Measurements from ENCODE around the gene DNM1. TPM values are rescaled to one million over a fixed set of nuclear protein-coding genes. Genes with fewer than 3 reads are reported as not detected.

Gene DNM1
- total and polyA plus RNA-seq, 2 of the 8 experiments (the other 6 are each of a cell fraction or from before 2014, with no cell fraction given): 34.3 to 62.7 TPM

- H3K36me3 ChIP-seq (ENCODE audit: control insufficient read depth in 2 of 4, insufficient read depth in 4 of 4, low read length in 3 of 4): no peaks in the 10 kb centered on the region
- H4K5ac ChIP-seq (ENCODE audit: insufficient read length, low read depth, low read length): no peak overlapping the region
- H3K23me2 ChIP-seq (ENCODE audit: low read depth, low read length): peaks cover 18% of the 10 kb centered on the region
- no peak overlapping the region for H3K4me2 ChIP-seq (ENCODE audit: insufficient read depth in 1 of 2, low read depth in 2 of 2, low read length in 2 of 2)
- no peaks in the 10 kb centered on the region for H3K9me3 ChIP-seq (ENCODE audit: insufficient read depth in 2 of 2, low read depth in 1 of 2, low read length in 1 of 2)
- no peak overlapping the region for H3K27ac ChIP-seq (ENCODE audit: low read depth, low read length)
- H3K4me3 ChIP-seq (ENCODE audit: extremely low read depth in 1 of 4, insufficient read depth in 2 of 4, low read depth in 3 of 4, low read length in 4 of 4): no peak overlapping the region
- peaks cover 4 to 17% of the 10 kb centered on the region in 2 experiments for H4K20me1 ChIP-seq (replicated peaks in 1 of 2; ENCODE audit: control insufficient read depth in 1 of 2, insufficient read depth in 2 of 2, low read length in 2 of 2)
- 97% methylated on average over 5 of the region's 5 CpGs; no CpG with 5 or more reads in 1 of the 2 experiments for WGBS, 2 experiments (ENCODE audit: extremely low coverage in 1 of 2, insufficient coverage in 1 of 2, insufficient read length in 1 of 2, insufficient replicate concordance in 2 of 2, low coverage in 1 of 2, low lambda C conversion rate in 2 of 2, missing lambda C conversion rate in 1 of 2)
- no peak overlapping the region for H2BK5ac ChIP-seq (ENCODE audit: low read depth, low read length)
- no peak overlapping the region for H3K23ac ChIP-seq (ENCODE audit: insufficient read length)
- no peak overlapping the region for H3K56ac ChIP-seq (replicated peaks; ENCODE audit: insufficient read length, low read depth, low read length)
- H2BK12ac ChIP-seq (ENCODE audit: low read depth, low read length): no peak overlapping the region
- H2BK15ac ChIP-seq (ENCODE audit: low read length): no peak overlapping the region
- peaks cover 7 to 22% (median 12%) of the 10 kb centered on the region in 4 experiments for H3K4me1 ChIP-seq (replicated peaks in 1 of 4; ENCODE audit: control insufficient read depth in 3 of 4, insufficient read depth in 4 of 4, low read length in 3 of 4)
- DNase-seq (ENCODE audit: low read depth in 1 of 2, low spot score in 2 of 2) (no peak), FAIRE-seq (no peak)
- peaks cover 7% of the 10 kb centered on the region for H3K79me1 ChIP-seq (ENCODE audit: low read depth, low read length)
- H2BK20ac ChIP-seq (ENCODE audit: low read length): no peak overlapping the region
- no peak overlapping the region for H3K14ac ChIP-seq (ENCODE audit: insufficient read length)
- H3K9ac ChIP-seq (replicated peaks in 1 of 4; ENCODE audit: extremely low read depth in 1 of 4, low read depth in 3 of 4, low read length in 3 of 4): no peak overlapping the region
- H3K4ac ChIP-seq (replicated peaks; ENCODE audit: insufficient read length, low read depth, low read length): no peak overlapping the region
- POLR2A ChIA-PET (ENCODE audit: partially characterized antibody): interaction anchor here (1.1 to 2.1 kb wide), 4 partner anchors 8 to 29 kb away, joined by 3 to 10 read pairs (median 6); no protein-coding TSS in a partner anchor
- CTCF ChIA-PET (ENCODE audit: partially characterized antibody): interaction anchor here (1.0 to 4.1 kb wide), 2 partner anchors 8 to 14 kb away, joined by 3 to 22 read pairs; no protein-coding TSS in a partner anchor
- no peak overlapping the region for H4K8ac ChIP-seq (ENCODE audit: extremely low read depth, insufficient read depth, low read length)
- H3K18ac ChIP-seq (ENCODE audit: extremely low read depth, low read length): no peak overlapping the region
- no peak overlapping the region for H2AK5ac ChIP-seq (ENCODE audit: low read depth, low read length)
- peaks cover 0 to 7% of the 10 kb centered on the region in 2 experiments; a peak in 1 of 4 replicates for H3K79me2 ChIP-seq (ENCODE audit: control insufficient read depth in 1 of 2, insufficient read depth in 2 of 2, low read length in 2 of 2)
- H2BK120ac ChIP-seq (replicated peaks; ENCODE audit: low read depth, low read length): no peak overlapping the region
- H4K91ac ChIP-seq (replicated peaks; ENCODE audit: insufficient read length, low read length): no peak overlapping the region
- H3K27me3 ChIP-seq (replicated peaks in 1 of 4; ENCODE audit: control insufficient read depth in 3 of 4, extremely low read depth in 1 of 4, insufficient read depth in 3 of 4, low read length in 3 of 4): no peaks in the 10 kb centered on the region; a peak in 1 of 7 replicates
- H2AFZ ChIP-seq (ENCODE audit: low read length): no peak overlapping the region
- TF ChIP-seq SP1 (IDR thresholded peaks at IDR 0.05; ENCODE audit: low read depth, low read length) (no peak), HDAC6 (IDR thresholded peaks at IDR 0.05; ENCODE audit: low read depth, low read length) (no peak), MAX (IDR thresholded peaks at IDR 0.05) (no peak), ATF3 (IDR thresholded peaks at IDR 0.05; ENCODE audit: insufficient read depth, low read depth, low read length) (no peak), BRCA1 (IDR thresholded peaks at IDR 0.05; ENCODE audit: low read depth, low read length) (no peak), TCF12 (IDR thresholded peaks at IDR 0.05; ENCODE audit: low read depth, low read length) (no peak), CTBP2 (IDR thresholded peaks at IDR 0.05; ENCODE audit: borderline replicate concordance, insufficient read depth, insufficient read length, low read length) (no peak), GABPA (IDR thresholded peaks at IDR 0.05; ENCODE audit: borderline replicate concordance, insufficient read depth, low read length) (no peak), ASH2L (IDR thresholded peaks at IDR 0.05; ENCODE audit: low read length) (no peak), FOSL1 (IDR thresholded peaks at IDR 0.05; ENCODE audit: insufficient read depth, low read depth, low read length) (no peak), RAD21 (IDR thresholded peaks at IDR 0.05 in 1 of 2, conservative IDR thresholded peaks at IDR 0.05 in 1 of 2; ENCODE audit: low read depth in 2 of 2, low read length in 2 of 2) (no peak), MAFK (IDR thresholded peaks at IDR 0.05; ENCODE audit: low read depth, low read length) (no peak), CHD2 (IDR thresholded peaks at IDR 0.05; ENCODE audit: low read length) (no peak)
Measured at GRCh38 chr9:128247226-128247803, 44.1 kb downstream of the DNM1 start.
